Measurements from ENCODE around the gene BTF3.
"Not testable (repeated sequence)": the region's sequence is repeated elsewhere in the genome, so short reads cannot be mapped to it uniquely, and the experiment has no call there.

BTF3 gene

GRCh38 chr5:73482383-73483136, 15.7 kb upstream of the BTF3 start:
- H3K27ac ChIP-seq: no peak overlapping the region
- DNase-seq (ENCODE audit: low read depth, low spot score): no peak
- TF ChIP-seq POLR2AphosphoS5 (IDR thresholded peaks at IDR 0.05; ENCODE audit: borderline replicate concordance, low read depth, low read length): no peak
- no peak for TF ChIP-seq FOXP2 (optimal IDR thresholded peaks at IDR 0.05; ENCODE audit: control extremely low read depth, extremely low read length, insufficient read depth)
- TF ChIP-seq EZH2 (IDR thresholded peaks at IDR 0.05): no peak
- H3K4me3 ChIP-seq: no peak overlapping the region
- no peaks in the 10 kb centered on the region for H3K9me3 ChIP-seq (ENCODE audit: low read depth, low read length)
- no peaks in the 10 kb centered on the region for H3K36me3 ChIP-seq (ENCODE audit: insufficient read depth, low read length)
- H3K9ac ChIP-seq (ENCODE audit: insufficient read length): no peak overlapping the region

DNA sequence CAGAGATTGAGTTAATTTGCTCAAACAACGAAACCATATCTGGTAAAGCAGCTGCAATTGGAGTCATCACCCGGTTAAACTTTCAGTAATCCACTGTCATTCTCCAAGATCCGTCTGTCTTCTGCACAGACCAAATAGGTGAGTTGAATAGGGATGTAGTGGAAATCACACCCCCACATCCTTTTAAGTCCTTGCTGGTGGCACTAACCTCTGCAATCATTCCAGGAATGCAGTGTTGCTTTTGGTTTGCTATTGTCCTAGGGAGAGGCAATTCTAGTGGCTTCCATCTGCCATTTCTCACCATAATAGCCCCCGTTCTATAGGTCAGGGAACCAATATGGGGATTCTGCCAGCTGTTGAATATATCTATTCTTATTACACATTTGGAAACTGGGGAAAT, 14.6 kb upstream of the BTF3 start:
- no peak for TF ChIP-seq EZH2 (IDR thresholded peaks at IDR 0.05)
- no peak for TF ChIP-seq FOXP2 (optimal IDR thresholded peaks at IDR 0.05; ENCODE audit: control extremely low read depth, extremely low read length, insufficient read depth)
- no peak for TF ChIP-seq POLR2AphosphoS5 (IDR thresholded peaks at IDR 0.05; ENCODE audit: borderline replicate concordance, low read depth, low read length)
- H3K36me3 ChIP-seq (ENCODE audit: insufficient read depth, low read length): no peaks in the 10 kb centered on the region
- H3K9ac ChIP-seq (ENCODE audit: insufficient read length): no peak overlapping the region
- H3K4me3 ChIP-seq: no peak overlapping the region
- H3K27ac ChIP-seq: no peak overlapping the region
- no peak for DNase-seq (ENCODE audit: low read depth, low spot score)
- no peaks in the 10 kb centered on the region for H3K9me3 ChIP-seq (ENCODE audit: low read depth, low read length)

- H3K9ac ChIP-seq (ENCODE audit: insufficient read length): no peak overlapping the region
- no peak for DNase-seq (ENCODE audit: low read depth, low spot score)
- TF ChIP-seq POLR2AphosphoS5 (IDR thresholded peaks at IDR 0.05; ENCODE audit: borderline replicate concordance, low read depth, low read length) (no peak), FOXP2 (optimal IDR thresholded peaks at IDR 0.05; ENCODE audit: control extremely low read depth, extremely low read length, insufficient read depth) (no peak), EZH2 (IDR thresholded peaks at IDR 0.05) (no peak)
- no peaks in the 10 kb centered on the region for H3K36me3 ChIP-seq (ENCODE audit: insufficient read depth, low read length)
- H3K4me3 ChIP-seq: no peak overlapping the region
- no peaks in the 10 kb centered on the region for H3K9me3 ChIP-seq (ENCODE audit: low read depth, low read length)
- no peak overlapping the region for H3K27ac ChIP-seq
Observed at GRCh38 chr5:73484511-73484910, 13.7 kb upstream of the BTF3 start.

- Histone ChIP-seq H3K4me3 (no peak overlapping the region), H3K9me3 (ENCODE audit: low read depth, low read length) (no peaks in the 10 kb centered on the region), H3K27ac (no peak overlapping the region), H3K36me3 (ENCODE audit: insufficient read depth, low read length) (no peaks in the 10 kb centered on the region), H3K9ac (ENCODE audit: insufficient read length) (no peak overlapping the region)
- DNase-seq (ENCODE audit: low read depth, low spot score): no peak
- TF ChIP-seq FOXP2 (optimal IDR thresholded peaks at IDR 0.05; ENCODE audit: control extremely low read depth, extremely low read length, insufficient read depth) (no peak), EZH2 (IDR thresholded peaks at IDR 0.05) (no peak), POLR2AphosphoS5 (IDR thresholded peaks at IDR 0.05; ENCODE audit: borderline replicate concordance, low read depth, low read length) (no peak)
Observed at GRCh38 chr5:73485715-73486114, 12.5 kb upstream of the BTF3 start.

DNA sequence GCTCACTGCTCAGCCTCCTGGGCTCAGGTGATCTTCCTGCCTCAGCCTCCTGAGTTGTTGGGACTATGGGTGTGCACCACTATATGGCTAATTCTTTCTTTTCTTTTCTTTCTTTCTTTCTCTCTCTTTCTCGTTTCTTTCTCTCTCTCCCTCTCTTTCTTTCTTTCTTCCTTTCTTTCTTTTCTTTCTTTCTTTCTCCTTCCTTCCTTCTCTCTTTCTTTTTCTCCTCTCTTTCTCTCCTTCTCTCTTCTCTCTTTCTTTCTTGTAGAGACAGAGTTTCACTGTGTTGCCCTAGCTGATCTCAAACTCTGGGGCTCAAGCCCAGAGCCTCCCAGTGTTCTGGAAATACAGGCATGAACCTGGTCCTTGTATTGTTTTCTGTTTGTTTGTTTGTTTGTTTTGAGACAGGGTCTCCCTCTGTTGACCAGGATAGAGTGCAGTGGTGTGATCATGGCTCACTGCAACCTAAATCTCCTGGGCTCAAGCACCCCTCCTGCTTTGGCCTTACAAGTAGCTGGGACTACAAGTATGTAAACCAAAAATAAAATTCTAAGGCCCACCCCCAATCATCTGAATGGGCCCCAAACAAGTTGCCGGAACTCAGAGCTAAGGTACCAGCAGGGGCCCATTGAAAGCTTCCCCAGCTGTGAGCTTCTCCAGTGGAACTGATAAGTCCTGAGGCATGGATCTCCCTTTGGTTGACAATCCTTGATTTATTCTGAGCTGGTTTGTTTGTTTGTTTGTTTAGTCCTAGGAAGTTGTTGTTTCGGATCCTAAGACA, 11.9 kb upstream of the BTF3 start:
- Histone ChIP-seq H3K9ac (ENCODE audit: insufficient read length) (no peak overlapping the region), H3K4me3 (no peak overlapping the region), H3K9me3 (ENCODE audit: low read depth, low read length) (no peaks in the 10 kb centered on the region), H3K27ac (no peak overlapping the region), H3K36me3 (ENCODE audit: insufficient read depth, low read length) (no peaks in the 10 kb centered on the region)
- TF ChIP-seq EZH2 (IDR thresholded peaks at IDR 0.05) (no peak), FOXP2 (optimal IDR thresholded peaks at IDR 0.05; ENCODE audit: control extremely low read depth, extremely low read length, insufficient read depth) (no peak), POLR2AphosphoS5 (IDR thresholded peaks at IDR 0.05; ENCODE audit: borderline replicate concordance, low read depth, low read length) (no peak)
- no peak for DNase-seq (ENCODE audit: low read depth, low spot score)

- H3K27ac ChIP-seq; H3K36me3 ChIP-seq (ENCODE audit: insufficient read depth, low read length); DNase-seq (ENCODE audit: low read depth, low spot score); H3K9me3 ChIP-seq (ENCODE audit: low read depth, low read length); H3K4me3 ChIP-seq; H3K9ac ChIP-seq (ENCODE audit: insufficient read length): not testable (repeated sequence)
Observed at GRCh38 chr5:73487257-73487656, 11.0 kb upstream of the BTF3 start.

DNA sequence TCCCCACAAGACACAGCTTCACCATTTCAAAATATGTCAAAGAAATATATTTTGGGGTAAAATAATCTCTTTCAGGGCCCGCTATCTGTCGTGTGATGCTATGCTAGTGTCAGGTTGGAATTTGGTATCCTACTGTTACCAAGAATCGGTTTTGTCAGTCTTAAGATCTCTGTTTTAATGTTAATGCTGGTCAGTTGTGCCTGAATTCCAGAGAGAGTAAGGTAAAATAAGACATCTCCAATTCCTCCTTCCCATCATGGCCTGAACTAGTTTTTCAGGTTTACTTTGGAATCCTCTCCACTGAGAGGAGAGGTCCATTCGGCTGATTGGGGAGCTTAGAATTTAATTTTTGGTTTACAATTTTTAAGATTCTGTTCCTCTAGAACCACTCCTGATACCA, 10.4 kb upstream of the BTF3 start:
- Histone ChIP-seq H3K9ac (ENCODE audit: insufficient read length) (no peak overlapping the region), H3K9me3 (ENCODE audit: low read depth, low read length) (no peaks in the 10 kb centered on the region), H3K4me3 (no peak overlapping the region), H3K27ac (no peak overlapping the region), H3K36me3 (ENCODE audit: insufficient read depth, low read length) (no peaks in the 10 kb centered on the region)
- TF ChIP-seq POLR2AphosphoS5 (IDR thresholded peaks at IDR 0.05; ENCODE audit: borderline replicate concordance, low read depth, low read length): no peak
- TF ChIP-seq FOXP2 (optimal IDR thresholded peaks at IDR 0.05; ENCODE audit: control extremely low read depth, extremely low read length, insufficient read depth): no peak
- TF ChIP-seq EZH2 (IDR thresholded peaks at IDR 0.05): no peak
- DNase-seq (ENCODE audit: low read depth, low spot score): no peak

DNA sequence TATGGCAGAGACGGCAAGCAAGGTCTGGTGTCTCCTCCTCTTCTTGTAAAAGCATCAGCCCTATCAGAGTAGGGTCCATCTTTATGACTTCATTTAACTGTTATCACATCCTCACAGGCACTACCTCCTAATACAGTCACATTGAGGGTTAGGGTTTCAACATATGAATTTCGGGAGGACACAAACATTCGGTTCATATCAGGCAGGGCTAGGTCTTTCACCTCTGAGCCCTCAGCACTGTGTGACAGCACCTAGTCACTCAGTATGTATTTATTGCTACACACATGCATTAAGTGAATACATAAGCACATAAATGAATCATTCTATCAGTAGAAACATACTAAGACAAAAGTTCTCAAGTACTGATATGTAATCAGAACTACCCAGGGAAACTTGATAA, 9.4 kb upstream of the BTF3 start:
- Histone ChIP-seq H3K9me3 (ENCODE audit: low read depth, low read length) (no peaks in the 10 kb centered on the region), H3K9ac (ENCODE audit: insufficient read length) (no peak overlapping the region), H3K36me3 (ENCODE audit: insufficient read depth, low read length) (no peaks in the 10 kb centered on the region), H3K27ac (no peak overlapping the region), H3K4me3 (no peak overlapping the region)
- no peak for DNase-seq (ENCODE audit: low read depth, low spot score)
- TF ChIP-seq POLR2AphosphoS5 (IDR thresholded peaks at IDR 0.05; ENCODE audit: borderline replicate concordance, low read depth, low read length) (no peak), EZH2 (IDR thresholded peaks at IDR 0.05) (no peak), FOXP2 (optimal IDR thresholded peaks at IDR 0.05; ENCODE audit: control extremely low read depth, extremely low read length, insufficient read depth) (no peak)
